ENCODE measurements around the gene STRN. TPM values are rescaled to one million over a fixed set of nuclear protein-coding genes. Genes with fewer than 3 reads are reported as not detected.

STRN gene
- total RNA-seq, 2 experiments from 2014 or later, result 16.1 to 32.6 TPM

DNA sequence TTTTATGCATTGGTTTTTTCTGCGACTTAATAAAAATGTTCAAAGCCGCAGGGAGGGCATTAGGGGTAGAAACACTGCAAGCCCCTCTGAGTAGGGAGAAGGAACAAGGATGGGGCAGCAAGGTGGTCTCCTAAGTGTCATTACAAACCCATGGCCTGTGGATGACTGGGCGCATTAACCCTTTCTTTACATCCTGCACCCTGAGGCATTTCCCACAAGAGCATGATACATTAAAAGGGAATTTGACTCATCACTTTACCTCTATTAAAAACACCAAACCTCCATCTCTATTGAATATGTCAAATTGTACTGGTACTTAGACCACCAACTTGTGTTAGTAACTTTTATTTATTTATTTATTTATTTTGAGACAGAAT, 157.3 kb downstream of the STRN start:
- no peak for TF ChIP-seq EZH2phosphoT487 (IDR thresholded peaks at IDR 0.05; ENCODE audit: borderline replicate concordance, low read depth, low read length)
- TF ChIP-seq, protein P1, sequence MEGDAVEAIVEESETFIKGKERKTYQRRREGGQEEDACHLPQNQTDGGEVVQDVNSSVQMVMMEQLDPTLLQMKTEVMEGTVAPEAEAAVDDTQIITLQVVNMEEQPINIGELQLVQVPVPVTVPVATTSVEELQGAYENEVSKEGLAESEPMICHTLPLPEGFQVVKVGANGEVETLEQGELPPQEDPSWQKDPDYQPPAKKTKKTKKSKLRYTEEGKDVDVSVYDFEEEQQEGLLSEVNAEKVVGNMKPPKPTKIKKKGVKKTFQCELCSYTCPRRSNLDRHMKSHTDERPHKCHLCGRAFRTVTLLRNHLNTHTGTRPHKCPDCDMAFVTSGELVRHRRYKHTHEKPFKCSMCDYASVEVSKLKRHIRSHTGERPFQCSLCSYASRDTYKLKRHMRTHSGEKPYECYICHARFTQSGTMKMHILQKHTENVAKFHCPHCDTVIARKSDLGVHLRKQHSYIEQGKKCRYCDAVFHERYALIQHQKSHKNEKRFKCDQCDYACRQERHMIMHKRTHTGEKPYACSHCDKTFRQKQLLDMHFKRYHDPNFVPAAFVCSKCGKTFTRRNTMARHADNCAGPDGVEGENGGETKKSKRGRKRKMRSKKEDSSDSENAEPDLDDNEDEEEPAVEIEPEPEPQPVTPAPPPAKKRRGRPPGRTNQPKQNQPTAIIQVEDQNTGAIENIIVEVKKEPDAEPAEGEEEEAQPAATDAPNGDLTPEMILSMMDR (conservative IDR thresholded peaks at IDR 0.05; ENCODE audit: low read length), result no peak
- no TSS peak for BruUV-seq (replicated peaks)
- no peak for DNase-seq (ENCODE audit: low spot score)
- no peak overlapping the region for H2AFZ ChIP-seq (ENCODE audit: low read length)
- no peaks in the 10 kb centered on the region for H3K9me2 ChIP-seq (ENCODE audit: insufficient read depth, low read length)
- no peaks in the 10 kb centered on the region for H3K79me2 ChIP-seq (ENCODE audit: insufficient read depth, low read depth, low read length)
- intact Hi-C loops (cut with micrococcal nuclease; ENCODE audit: unreplicated experiment), result no loop called here
- no peaks in the 10 kb centered on the region for H3K4me1 ChIP-seq (ENCODE audit: insufficient read depth, low read length, poor library complexity, severe bottlenecking)
- no peaks in the 10 kb centered on the region for H4K20me1 ChIP-seq (ENCODE audit: insufficient read depth, low read length)
- H3K4me3 ChIP-seq (ENCODE audit: low read depth, low read length, poor library complexity, severe bottlenecking), result no peak overlapping the region
- ChIA-PET POLR2A (interaction anchor here (0.7 kb wide), 1 partner anchor 671 kb away, joined by 3 read pairs; no protein-coding TSS in a partner anchor), CTCF (ENCODE audit: unreplicated experiment) (no interaction called here)
- no peak overlapping the region for H3K4me2 ChIP-seq (ENCODE audit: low read length)
- no peak overlapping the region for H3K27ac ChIP-seq (ENCODE audit: low read depth, low read length, poor library complexity, severe bottlenecking)
- H3K9me3 ChIP-seq (ENCODE audit: low read length), result no peaks in the 10 kb centered on the region
- H3K36me3 ChIP-seq (ENCODE audit: insufficient read depth, low read length), result no peaks in the 10 kb centered on the region

DNA sequence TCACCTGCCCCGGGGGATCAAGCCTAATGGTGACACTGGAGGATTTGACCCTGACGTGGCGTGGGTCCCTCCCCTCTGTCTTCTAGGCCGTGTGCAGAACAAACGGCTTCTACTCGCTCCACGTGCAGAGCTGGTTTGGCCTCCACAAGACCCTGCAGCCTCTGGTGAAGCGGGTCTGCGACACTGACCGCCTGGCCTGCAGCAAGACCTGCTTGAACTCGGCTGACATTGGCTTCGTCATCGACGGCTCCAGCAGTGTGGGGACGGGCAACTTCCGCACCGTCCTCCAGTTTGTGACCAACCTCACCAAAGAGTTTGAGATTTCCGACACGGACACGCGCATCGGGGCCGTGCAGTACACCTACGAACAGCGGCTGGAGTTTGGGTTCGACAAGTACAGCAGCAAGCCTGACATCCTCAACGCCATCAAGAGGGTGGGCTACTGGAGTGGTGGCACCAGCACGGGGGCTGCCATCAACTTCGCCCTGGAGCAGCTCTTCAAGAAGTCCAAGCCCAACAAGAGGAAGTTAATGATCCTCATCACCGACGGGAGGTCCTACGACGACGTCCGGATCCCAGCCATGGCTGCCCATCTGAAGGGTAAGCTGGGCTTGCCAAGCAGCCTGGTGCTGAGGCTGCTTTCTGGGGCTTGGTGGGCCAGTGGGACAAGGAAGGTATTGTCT, 157.8 kb downstream of the STRN start:
- TF ChIP-seq EZH2phosphoT487 (IDR thresholded peaks at IDR 0.05; ENCODE audit: borderline replicate concordance, low read depth, low read length), result no peak
- TF ChIP-seq, protein P1 (conservative IDR thresholded peaks at IDR 0.05; ENCODE audit: low read length), result no peak
- POLR2A ChIA-PET, result interaction anchor here (1.6 kb wide), 1 partner anchor 13 kb away, joined by 5 read pairs; no protein-coding TSS in a partner anchor
- no peak overlapping the region for H3K27ac ChIP-seq (ENCODE audit: low read depth, low read length, poor library complexity, severe bottlenecking)
- H3K9me2 ChIP-seq (ENCODE audit: insufficient read depth, low read length), result no peaks in the 10 kb centered on the region
- CTCF ChIA-PET (ENCODE audit: unreplicated experiment), result no interaction called here
- intact Hi-C loops (cut with micrococcal nuclease; ENCODE audit: unreplicated experiment), result no loop called here
- DNase-seq (ENCODE audit: low spot score), result no peak
- no peak overlapping the region for H3K4me2 ChIP-seq (ENCODE audit: low read length)
- H3K4me3 ChIP-seq (ENCODE audit: low read depth, low read length, poor library complexity, severe bottlenecking), result no peak overlapping the region
- no peaks in the 10 kb centered on the region for H4K20me1 ChIP-seq (ENCODE audit: insufficient read depth, low read length)
- no peaks in the 10 kb centered on the region for H3K79me2 ChIP-seq (ENCODE audit: insufficient read depth, low read depth, low read length)
- no peaks in the 10 kb centered on the region for H3K4me1 ChIP-seq (ENCODE audit: insufficient read depth, low read length, poor library complexity, severe bottlenecking)
- no peaks in the 10 kb centered on the region for H3K9me3 ChIP-seq (ENCODE audit: low read length)
- no peak overlapping the region for H2AFZ ChIP-seq (ENCODE audit: low read length)
- no peaks in the 10 kb centered on the region for H3K36me3 ChIP-seq (ENCODE audit: insufficient read depth, low read length)
- no TSS peak for BruUV-seq (replicated peaks)

DNA sequence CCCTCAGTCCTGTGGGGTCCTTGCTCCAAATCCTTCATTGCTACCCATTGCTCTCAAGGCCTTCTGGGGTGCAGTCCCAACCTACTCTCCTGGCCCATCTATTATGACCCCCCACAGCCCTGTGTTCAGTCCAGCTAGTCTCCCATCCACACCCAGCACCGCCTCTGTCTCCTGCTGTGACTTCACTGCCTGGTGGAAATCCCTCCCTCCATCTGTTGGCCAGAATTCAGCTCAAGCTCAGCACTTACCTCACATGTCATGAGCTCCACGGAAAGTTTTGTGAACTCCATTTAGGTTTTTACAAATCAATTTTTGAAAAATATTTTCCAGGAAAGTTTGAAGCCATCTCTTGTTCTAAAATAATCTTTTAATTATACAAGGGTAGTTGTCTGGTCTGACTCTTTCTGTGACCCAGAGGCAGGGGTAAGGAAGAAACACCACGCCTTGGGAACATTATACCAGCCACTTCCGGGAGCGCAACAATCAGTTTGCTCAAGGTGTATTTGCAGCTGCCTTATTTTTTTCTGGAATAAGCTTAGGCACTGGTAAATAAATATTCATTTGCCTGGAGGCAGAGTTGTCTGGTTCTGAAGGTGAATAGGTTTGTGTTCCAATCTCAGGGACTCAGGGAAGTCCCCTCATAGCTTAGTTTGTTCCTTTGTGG, 159.0 kb downstream of the STRN start:
- no peaks in the 10 kb centered on the region for H3K79me2 ChIP-seq (ENCODE audit: insufficient read depth, low read depth, low read length)
- ChIA-PET CTCF (ENCODE audit: unreplicated experiment) (no interaction called here), POLR2A (interaction anchor here (0.5 to 1.6 kb wide), 2 partner anchors 12 to 97 kb away, joined by 4 to 5 read pairs; no protein-coding TSS in a partner anchor)
- BruUV-seq (replicated peaks), result no TSS peak
- no peak overlapping the region for H2AFZ ChIP-seq (ENCODE audit: low read length)
- no peak overlapping the region for H3K27ac ChIP-seq (ENCODE audit: low read depth, low read length, poor library complexity, severe bottlenecking)
- intact Hi-C loops (cut with micrococcal nuclease; ENCODE audit: unreplicated experiment), result no loop called here
- H3K4me3 ChIP-seq (ENCODE audit: low read depth, low read length, poor library complexity, severe bottlenecking), result no peak overlapping the region
- H4K20me1 ChIP-seq (ENCODE audit: insufficient read depth, low read length), result no peaks in the 10 kb centered on the region
- H3K4me1 ChIP-seq (ENCODE audit: insufficient read depth, low read length, poor library complexity, severe bottlenecking), result no peaks in the 10 kb centered on the region
- H3K9me2 ChIP-seq (ENCODE audit: insufficient read depth, low read length), result no peaks in the 10 kb centered on the region
- DNase-seq (ENCODE audit: low spot score), result no peak
- no peaks in the 10 kb centered on the region for H3K36me3 ChIP-seq (ENCODE audit: insufficient read depth, low read length)
- no peaks in the 10 kb centered on the region for H3K9me3 ChIP-seq (ENCODE audit: low read length)
- H3K4me2 ChIP-seq (ENCODE audit: low read length), result no peak overlapping the region
- TF ChIP-seq, protein P1 (conservative IDR thresholded peaks at IDR 0.05; ENCODE audit: low read length), result no peak
- TF ChIP-seq EZH2phosphoT487 (IDR thresholded peaks at IDR 0.05; ENCODE audit: borderline replicate concordance, low read depth, low read length), result no peak
